Inflammatory macrophage (primary cell): Measurements from ENCODE around the gene SPATS2L.
A peak's percentile ranks its signal among the peaks of the same experiment; 100 is the strongest.

Experiments
- DNase-seq, 2 donors: peaks; one replicate each; pipeline ENCODE4 v3.0.0-alpha.2; 2020 to 2022

Gene SPATS2L

DNA sequence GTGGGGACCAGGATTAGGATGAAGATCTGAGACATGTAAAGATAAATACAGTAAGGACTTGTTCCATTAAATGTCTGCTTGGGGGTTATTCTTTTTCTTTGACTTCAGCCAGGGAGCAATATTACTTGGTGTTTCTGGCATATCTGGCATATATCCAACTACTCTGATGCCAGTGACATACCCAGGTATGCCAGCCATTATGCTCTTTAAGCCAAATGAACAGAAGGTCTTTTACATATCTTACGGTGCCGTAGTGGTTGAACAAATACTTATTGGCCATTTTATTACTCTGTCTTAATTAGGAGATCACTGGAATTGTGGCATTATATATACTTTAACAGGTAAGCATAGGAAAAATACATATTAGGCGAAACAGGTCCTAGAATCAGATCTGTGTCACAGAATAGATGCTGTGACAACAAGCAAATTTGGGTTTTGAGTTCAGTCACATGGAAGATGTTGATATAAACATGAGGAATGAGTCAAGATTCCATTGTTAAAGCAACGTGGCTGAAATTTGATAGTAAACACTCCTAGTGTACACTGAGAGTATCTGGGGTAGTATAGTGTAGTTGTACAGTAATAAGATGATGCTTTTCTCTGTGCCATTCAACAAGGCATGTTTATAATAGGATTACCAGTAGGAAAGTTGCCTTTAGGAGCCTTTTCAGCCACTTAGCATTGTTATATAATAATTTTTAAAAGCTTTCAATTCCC lies 140.8 kb downstream of the SPATS2L start:
- no peak for DNase-seq

DNA sequence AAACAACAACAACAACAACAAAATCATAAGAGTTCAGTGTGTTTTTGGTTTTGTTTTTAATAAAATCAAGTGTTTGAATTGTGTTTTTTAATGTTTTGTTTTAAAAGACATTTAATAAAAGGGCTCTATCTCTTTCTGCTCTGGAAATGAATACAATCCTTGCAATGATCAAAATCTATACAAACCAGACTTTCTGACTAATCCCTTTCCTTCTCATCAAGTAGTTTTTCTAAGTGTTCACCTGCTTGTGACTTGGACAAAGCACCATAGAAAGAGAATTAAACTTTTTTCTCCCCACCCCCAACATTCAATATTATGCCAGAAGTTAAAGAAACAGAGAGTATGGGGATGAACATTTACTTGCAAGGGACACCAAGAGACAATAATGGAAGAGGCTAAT lies 142.0 kb downstream of the SPATS2L start:
- DNase-seq: no peak

DNA sequence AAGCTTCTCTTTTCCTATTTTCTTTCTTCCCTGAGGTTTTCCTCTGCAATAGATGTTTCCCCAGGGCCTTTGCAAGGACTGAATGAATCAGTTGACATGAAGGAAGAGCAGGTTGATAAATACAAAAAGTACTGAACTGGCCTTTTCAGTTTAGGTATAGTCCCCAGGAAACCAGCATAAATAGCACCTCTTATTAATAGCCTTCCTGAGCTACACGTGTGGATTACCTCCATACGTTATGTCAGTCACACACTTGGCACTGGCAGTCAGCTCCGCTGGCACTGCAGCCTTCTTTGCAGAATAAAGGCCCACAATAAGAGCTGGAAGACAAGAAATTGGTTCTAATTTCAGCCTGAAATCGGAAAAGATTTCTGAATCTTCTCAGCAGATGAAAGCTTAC lies 142.7 kb downstream of the SPATS2L start:
- DNase-seq: no peak

DNA sequence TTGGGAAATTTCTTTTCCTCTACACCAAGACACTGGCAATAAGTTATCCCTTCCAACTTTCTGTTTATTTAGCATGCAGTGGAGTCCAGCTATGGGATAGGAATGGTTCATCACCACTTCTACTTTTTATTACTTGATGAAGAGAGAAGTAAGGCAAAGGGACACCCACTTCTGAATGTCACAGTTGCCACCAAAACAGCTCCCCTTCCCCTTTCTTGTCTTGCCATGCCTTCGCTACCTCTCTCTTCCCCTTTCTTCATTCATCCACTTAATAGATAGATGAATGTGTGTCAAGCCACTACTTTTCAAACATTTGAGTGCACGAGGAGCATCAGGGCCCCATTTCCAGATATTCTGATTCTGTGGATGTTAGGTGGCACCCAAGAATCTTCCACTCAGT lies 143.8 kb downstream of the SPATS2L start:
- peak; percentile 39 to 47 for DNase-seq

DNA sequence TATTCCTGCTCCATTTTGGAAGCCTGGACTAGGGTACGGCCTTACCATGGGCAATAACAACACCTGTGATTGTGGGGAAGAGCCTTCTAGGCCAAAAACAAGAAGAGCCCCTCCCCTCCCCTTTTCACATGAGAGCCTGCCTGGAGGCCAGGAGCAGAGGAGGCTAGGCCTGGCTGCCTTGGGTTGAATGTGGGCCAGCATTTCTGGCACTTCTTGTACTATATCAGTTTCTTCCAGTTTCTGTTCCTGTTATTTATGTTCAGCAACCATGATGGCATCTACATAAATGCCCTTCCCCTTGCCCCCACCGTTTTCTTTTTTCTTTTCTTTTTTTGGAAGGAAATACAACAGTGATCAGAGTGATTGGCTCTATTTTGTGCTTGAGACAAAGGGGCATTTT lies 145.0 kb downstream of the SPATS2L start:
- peak in 1 of 2 donors; percentile 26 for DNase-seq

DNA sequence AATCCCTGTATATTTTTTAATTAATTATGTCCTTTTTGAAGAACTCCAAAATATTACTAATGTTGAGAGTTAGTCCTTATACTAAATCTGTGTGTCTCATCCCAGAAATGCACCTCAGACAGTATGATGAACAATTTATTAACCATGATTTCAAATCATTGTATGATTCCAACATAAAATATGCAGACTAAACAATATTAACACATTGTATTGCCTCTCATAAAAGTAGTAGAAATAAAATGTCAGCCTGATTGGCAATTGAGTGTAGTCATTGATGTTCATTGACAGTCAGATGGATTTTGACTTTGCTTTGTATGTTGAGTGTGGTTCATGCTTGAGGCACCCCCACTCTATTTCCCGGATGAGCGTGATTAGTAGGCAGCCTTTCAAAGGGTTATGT lies 145.9 kb downstream of the SPATS2L start:
- DNase-seq: no peak

DNA sequence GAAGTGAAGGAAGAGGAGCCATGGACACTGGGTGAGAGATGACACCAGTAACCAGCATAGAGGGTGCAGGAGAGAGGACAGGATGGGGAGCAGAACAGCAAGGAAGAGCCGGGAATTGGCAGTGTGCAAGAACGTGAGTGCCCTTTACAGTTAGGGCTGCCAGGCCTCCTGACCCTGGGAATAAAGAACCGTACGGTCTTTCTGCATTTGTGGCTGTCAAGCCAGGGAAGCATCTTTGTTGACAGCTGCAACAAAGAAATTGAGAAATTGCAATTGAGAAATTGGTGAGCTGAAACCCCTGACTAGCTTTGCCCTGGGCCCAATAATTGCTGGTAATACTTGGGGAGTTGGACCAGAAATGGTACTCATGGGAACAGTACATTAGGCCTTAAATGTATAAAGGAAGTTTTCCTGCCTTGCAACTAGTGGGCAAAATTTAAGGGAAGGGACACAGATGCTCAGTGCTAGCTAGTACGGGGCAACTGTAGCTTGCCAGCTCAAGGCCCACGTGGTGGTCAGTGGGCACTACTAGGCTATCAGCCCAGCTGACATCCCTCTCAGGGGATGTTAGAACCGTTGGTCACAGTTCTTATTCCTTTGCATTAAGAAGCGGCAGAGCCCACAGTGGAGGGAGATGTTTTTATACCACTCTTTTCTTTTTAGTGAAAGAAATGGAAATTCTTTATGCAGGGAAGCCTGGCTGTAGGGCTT lies 146.8 kb downstream of the SPATS2L start:
- DNase-seq: no peak

DNA sequence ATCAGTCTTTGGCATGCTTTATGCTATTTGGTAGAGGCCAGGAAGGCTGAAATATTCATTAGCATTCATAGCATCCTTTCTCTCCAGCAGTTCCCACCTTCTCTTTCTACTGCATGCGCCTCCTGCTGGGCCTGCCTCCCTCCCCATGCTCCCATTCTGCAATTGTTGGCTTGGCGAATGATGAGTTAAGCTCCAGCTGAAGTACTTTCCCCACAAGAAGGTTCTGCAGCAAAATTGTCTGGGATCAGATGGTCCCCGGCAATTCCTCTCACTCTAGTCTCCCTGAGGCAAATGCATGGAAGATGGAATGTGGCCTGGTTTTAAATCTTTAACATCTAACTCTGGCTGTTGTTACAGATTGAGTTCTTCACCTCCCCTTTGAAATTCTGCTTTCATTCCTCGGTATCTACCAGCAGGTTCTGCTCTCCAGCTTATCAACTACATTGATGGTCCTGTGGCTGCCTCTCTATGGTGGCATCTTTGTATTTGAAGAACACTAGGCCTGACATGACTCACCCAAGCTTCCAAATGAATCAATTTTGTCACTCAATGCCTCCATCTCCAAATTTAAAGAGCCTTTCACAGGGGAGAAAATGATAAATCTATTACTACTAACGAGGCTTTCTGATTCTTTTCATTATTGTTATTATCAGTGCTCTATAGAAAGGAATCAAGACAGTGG lies 147.5 kb downstream of the SPATS2L start:
- DNase-seq: no peak

DNA sequence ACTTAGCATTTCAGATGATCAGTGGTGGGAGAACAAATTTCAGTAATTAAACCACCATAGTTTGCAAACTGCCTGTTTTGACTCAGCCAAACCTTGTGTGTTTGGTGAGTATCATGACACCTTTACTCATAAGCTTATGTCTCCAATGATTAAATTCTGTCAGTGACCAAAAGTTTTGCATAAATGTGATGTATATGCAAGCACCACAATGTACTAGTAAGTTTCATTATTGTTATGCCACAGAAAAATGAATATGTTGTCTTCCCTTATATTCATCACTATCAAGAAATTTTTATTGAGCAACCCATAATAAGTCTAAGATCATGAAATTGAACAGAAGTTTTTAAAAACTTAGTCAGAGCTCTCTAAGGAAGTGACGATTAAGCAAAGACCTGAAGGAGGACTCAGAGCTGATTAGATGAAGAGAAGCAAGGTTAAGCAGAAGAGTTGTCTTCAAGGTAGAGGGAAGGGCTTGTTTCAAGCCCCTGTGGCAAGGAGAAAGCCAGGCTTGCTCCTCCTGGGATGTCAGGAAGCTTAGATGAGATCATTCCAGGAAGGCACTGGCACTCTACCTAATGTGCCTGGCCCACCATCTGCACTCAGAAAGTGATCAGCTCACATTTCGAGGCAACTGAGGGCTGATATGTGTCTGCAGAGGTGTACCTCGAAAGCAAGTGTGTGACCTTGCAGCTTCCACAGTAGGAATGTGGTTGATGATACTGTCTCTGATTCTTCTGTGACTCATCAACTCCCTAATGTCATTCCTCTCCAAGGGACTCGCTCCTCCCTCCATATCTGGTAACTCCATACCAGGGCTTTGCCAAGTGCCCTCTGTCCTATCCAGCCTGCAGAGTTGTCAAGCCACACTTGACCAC lies 148.7 kb downstream of the SPATS2L start:
- DNase-seq: no peak

DNA sequence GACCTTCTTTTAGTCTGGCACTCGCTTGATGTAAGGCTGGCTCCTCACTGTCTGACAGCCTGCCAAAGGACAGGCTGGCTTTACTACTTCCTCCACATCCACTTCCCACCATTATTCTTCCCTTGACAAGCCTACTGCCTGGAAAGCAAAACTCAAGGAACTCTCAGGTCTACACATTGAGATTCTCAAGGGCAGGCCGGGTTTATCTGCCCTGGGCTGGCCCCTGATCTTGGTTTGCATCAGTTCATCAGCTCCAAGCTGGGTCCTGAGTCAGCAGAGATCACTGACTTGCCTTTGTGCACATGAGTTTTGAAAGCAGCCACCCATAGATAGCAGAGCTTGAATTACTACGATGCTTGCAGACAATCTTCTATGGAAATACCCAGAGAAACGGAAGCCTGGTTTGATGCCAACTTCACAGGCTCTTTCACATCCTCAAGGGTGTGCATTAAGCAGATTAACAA lies 149.5 kb downstream of the SPATS2L start:
- DNase-seq: peak; percentile 34 to 59

DNA sequence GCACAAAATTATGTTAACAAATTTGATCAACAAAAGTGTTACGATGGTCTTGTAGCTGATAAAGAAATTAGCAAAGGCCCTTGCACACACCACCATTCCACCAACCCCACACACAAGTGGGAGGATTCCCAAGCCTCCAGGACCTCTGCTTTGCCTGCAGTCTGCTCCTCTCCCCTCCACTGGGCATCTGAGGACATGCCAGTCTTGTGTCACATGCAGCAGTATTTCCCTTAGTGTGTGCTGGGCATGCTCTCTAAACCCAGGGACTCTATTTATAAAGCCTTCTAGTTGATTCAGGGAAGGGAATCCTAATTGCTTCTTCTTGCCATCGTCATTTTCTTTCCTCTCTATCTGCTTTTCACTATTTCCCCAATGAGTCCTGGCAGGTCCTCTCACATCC lies 150.1 kb downstream of the SPATS2L start:
- no peak for DNase-seq

DNA sequence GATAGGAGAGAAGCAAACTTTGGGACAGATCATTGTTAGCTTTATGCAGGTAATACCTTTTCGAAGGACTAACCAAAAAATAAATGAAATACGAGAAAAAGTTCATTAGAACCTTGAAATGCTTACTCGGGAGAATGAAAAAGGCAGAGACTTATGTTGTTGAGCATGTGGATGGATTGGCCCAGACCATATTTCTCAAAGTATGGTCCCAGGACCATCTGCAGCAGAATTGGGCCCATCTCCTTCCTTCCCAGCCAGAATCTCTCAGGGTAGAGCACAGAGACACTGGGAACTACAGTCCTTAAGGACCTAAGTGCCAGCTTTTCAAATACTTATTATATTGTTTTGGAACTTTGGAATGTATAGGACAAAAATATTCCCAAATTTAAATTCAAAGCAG lies 152.6 kb downstream of the SPATS2L start:
- no peak for DNase-seq

DNA sequence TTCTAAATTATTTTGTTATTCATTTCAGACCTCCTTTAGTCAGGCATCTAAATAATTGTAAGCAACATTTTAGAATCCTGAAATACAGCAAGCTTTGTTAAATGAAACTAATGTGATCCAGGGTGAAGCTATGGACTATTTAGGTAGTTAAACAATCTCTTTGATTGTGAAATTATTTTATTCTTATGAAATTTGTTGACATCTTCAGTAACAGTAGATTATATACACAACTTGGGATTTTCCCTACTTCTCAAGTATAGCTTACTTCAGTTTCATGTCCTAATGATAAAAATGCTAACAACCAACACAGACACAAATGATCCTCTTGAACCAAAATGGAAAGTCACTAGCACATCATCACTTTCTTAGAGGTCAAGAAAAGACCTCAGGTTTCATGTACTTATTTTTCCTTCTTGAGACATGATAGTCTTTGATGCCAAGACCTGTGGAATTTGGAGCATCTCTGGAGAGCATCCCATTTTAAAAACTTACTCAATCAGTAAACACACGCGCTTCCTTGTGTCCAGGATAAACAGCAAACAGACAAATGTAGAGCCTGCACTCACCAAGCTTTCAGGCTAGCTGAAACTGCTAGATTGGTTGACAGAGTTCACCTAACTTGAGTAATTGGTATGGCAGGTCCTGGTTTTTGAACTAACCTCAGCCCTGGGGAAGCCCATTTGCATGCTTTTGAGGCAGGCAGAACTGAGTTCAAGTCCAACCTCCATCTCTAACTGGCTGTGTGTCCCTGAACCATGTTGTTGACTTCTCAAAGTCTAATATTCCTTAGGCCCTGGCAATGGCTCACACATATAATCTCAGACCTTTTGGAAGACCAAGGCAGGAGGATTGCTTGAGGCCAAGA lies 155.6 kb downstream of the SPATS2L start:
- DNase-seq: peak in 1 of 2 donors; percentile 9

DNA sequence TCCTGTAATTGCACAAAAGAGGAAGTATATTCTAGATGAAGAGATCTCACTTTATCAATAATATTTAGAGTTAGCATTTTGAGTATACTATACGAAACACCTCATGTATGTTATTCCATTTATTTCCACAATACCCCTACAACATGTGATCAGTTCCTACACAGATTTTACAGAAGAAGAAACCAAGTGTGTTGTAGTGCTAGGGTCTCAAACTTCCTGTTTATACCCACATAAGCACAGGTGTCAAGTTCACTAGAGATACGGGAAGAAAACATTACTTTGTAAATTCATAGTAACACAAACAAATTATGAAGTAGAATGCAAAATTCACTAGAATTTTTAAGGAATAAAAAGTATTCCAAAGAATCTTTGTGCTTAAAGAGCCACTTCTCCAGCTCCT lies 157.0 kb downstream of the SPATS2L start:
- DNase-seq: no peak

DNA sequence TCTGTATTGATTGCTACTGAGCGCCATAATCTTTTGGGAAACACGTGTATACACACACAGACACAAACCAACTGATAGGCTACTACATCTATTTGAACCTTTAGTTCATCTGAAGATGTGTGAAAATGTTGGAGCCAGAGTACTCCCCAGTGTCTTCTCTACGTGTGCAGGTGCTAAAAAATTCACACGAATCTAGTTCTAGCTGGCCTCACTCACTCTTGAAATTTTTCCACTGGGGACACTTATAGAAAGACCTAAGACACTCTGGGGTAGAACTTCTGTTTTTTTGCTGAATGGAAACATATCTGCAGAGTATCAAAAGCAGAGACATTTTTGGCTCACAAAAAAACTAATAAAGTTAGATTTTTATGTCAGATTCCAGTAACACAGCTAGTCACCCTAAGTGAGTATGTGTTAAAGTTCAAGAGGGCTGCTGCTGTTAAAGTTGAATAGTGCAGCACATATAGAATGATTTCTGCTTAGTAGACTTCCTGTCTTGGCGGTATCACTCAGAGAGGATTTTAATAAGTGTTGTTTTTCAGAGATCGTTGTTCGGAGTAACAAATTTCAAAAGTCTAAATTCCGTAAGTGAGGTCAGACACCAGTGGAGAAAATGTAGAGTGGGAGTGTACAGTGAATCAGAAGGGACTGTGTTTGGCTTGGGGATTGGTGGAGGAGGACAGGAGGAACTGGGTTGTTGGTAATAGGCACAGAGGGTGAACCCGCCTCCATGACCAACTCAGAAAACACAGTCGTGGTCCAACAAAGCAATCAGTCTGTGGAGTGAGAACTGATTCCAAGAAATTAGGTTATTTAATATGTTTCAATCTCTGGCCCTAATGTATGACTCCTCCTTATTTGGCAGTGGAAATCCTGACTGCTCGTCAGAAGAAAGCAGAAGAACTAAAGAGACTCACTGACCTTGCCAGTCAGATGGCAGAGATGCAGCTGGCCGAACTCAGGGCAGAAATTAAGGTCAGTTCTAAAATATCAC lies 160.2 kb downstream of the SPATS2L start:
- DNase-seq: peak; percentile 26 to 46

DNA sequence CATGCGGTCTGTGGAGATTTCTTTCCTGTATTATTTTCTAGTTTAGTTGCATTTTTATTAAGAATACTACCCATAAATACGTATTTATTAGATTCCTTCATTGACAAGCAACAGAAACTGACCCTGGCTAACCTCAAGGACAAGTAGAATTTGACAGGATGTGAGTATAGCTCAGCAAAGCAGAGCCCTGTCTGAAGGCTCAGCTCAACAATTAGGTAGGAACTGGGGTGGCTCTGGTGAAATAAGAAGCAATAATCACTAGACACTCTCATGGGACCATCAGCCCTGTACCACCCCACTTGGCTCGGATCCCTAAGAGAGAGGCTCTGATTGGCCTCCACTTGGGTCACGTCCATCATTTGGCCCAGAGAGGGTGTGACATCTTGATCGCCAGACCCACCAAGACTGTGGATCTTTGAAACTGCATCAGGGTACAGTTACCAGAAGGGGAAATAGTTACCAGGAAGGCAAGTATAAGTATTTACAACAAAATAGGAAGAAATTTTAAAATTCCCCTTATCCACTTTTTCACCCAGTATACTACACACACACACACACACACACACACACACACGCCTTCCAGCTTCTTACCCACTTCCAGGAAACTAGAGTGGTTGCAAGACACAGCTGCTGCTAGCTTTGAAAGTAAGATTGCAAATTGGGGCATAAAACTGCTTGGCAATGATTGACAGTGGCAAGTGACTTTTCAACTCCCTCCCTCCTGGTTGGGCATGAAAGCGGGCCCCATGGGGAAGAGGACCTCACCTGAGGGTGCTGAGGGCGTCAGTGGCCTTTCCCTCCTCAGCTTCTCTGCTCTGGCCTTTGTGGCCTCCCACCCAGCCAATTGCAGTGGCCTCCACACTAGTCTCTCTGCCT lies 161.6 kb downstream of the SPATS2L start:
- DNase-seq: no peak

DNA sequence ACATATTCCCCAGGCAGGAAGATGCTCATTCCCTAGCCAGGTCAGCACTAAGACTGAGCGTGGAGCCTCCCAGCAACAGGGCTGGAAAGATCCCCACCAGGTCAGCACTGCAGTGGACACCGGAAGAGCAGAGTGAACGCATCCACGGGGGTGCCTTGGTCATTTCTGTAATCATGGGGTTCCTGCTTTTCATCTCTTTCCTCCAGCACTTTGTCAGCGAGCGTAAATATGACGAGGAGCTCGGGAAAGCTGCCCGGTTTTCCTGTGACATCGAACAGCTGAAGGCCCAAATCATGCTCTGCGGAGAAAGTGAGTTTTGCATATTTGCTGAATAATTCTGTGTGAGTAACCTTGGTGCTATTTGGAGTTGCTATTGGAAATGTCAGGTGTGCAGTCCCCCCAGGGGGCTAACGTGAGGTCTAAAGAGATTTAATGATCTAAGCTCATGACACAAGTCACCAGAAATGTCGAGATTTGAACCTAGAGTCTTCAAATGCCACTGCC lies 163.3 kb downstream of the SPATS2L start:
- no peak for DNase-seq

DNA sequence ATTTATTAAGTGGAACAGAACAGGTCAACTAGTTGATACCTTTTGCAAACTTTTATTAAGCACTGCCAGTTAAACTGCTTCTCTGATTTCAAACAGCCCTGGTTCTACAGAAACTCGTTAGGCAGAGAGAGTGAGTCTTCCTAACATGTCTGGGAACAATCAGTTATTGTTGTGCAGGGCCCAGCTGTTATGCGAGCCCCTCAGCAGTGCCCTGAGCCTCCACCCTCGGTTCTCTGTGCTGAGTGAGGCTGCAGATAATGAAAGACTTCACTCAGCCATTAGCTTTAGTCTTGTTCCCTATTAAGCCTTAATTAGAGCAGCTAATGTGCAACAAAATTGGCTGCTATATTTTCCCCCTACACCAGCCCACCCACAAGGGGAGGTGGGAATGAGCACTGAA lies 163.7 kb downstream of the SPATS2L start:
- DNase-seq: no peak

DNA sequence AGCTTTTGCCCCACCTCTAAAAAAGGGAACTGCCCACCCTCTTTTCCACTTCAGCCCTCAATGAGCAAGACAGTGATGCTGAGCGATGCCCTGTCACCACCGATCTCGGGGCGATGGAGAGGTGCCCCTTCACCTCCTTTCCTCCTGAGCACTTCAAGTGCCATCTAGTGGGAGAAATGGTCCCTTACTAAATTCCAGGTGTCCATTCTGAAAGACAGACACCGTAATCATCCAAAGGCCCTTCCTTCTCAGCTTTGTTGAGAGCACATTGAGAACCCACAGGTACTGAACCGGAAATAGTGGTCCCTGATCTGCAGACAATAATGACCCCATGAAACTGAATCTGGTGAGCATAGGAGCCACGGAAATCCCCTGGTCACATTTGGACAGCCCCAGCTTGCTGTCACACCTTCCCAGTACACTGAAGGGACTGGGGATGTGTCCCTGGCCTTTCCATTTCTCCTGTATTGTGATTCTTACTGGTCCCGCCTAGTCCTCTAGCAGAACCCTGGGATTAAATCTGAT lies 164.9 kb downstream of the SPATS2L start:
- peak in 1 of 2 donors; percentile 23 for DNase-seq
